NCI-H82 treated with DMSO at 0.1 percent for 48 hours (cell line): Measurements from ENCODE around the gene NAT9.

Experiments used
- DNase-seq: peaks from one replicate; lab custom pipeline; 2025; ENCODE audit not compliant: unreplicated experiment; lab: John Stamatoyannopoulos, UW

NAT9 gene

DNA sequence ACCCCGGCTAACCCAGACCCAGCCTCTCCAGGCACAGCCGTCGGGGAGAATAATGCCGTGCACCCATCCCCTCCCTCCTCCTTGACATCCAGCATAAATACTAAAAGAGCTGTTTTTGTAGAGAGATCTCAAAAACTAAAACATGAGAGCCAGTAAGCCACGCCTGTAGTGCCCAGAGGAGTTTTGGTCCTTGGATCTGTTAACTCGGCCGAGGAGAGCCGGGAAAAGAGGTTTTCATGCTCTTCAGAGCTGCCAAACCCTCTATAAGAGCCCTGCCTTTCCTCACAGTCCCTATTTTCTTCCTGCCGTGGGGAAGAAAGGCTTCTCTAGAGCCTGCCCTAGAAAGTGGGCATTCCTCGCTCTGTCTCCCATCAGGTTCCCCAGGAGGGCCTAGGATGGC is 30.2 kb upstream of the NAT9 start:
- no peak for DNase-seq

DNA sequence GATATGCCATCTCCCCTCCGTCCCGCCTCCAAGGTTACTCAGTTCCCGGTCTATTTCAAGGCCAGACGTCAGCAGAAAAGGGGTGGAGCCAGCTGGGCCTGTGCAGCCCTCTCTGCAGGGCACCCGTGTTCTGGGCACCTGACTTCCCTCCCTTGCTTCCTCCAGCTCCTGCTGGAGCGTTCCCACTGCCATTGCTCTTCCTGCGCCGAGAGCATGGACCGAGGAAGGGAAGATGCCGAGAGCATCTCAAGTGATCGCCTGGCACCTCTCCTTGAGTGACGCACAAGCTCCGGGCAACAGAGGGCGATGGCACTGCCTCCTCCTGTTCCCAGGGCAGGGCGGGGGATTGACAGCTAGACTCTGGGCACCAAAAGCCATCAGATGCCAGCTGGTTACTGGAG is 29.4 kb upstream of the NAT9 start:
- no peak for DNase-seq

GRCh38 chr17:74804683-74805082 is 28.5 kb upstream of the NAT9 start:
- DNase-seq, result no peak

GRCh38 chr17:74803971-74804370 is 27.8 kb upstream of the NAT9 start:
- DNase-seq, result no peak

DNA sequence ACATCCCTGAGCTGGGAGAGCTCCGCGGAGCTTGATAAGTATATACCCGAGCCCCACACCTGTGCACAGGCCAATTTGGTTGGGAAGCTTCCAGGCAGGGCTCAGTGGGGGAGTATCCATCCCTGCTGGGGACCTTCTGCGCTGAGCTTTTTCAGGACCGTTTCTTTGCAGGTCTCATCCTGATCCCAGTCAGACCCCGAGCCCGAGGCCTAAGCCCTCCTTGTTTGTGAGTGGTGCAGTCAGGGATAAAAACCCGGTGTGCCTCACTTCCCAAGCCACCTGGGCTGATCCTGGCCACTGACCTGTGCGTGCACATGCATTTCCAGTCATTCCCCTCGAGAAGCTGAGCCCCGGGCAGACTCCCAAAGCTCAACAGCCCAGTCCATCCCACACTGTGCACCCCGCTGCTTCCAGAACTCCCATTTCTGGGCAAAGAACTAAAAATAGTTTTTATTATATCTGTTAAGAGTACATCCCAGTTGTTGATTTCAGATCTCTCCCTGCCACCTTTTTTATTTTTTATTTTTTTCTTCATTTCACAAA is 27.3 kb upstream of the NAT9 start:
- DNase-seq, result no peak

GRCh38 chr17:74801896-74802295 is 25.8 kb upstream of the NAT9 start:
- no peak for DNase-seq

DNA sequence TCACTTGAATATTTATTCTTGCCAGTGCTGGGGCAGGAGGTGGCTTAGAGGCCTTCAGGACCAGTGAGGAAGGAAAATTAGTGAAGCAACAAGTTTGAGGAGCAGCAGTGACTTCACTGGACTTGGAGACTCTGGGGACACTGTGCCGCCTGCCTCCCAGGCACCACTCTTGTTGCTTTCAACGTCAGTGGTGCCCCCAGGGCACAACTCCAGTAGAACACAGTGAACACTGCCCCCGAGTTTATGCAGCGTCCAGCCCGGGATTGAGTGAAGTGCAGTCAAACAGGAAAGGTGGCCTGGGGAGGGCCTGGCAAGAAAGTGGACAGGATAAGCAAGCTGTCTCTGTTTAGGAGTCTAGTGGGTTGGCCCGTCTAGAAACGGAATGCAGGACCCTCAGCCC is 24.4 kb upstream of the NAT9 start:
- no peak for DNase-seq

DNA sequence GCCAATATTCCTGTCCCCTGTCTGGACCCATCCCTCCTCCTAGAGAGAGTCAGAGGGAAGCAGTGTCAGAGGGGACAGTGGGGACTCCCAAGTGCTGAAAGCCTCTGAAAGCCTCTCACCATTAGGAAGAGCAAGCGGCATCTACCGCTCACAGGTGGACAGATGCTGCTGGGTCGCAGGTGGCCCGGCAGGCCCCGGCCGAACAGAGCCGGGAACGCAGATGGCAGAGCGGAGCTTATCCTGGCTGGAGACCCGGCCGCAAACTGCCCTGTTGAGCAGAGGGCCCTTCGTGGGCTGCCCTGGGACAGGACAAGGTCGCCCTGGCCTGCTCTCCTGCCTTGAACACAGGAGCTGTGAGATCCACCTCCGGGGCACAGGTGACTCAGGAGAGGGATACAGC is 23.0 kb upstream of the NAT9 start:
- DNase-seq, result no peak

DNA sequence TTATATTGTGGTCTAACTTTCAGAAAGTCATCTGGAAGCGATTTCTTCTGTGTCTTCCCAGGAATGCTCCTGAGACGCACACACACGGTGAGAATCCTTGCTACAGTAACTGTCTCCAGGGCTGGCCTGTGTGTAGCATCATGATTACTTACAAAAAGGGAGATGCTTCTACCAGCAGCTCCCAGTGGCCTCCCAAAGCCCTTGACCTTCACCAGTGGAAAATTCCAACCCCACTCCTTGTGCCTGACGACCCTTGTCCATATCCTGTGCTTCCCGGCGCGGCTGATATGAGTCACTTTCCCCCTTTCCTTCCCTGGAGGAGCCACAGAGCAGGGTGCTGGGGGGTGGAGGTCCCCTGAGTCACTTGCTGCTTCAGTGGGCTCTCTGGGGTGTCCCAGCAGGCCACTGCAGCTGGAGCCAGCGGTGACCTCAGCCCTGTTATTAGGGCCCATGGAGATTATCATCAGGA is 22.1 kb upstream of the NAT9 start:
- DNase-seq, result no peak

GRCh38 chr17:74797824-74798223 is 21.7 kb upstream of the NAT9 start:
- DNase-seq, result no peak

DNA sequence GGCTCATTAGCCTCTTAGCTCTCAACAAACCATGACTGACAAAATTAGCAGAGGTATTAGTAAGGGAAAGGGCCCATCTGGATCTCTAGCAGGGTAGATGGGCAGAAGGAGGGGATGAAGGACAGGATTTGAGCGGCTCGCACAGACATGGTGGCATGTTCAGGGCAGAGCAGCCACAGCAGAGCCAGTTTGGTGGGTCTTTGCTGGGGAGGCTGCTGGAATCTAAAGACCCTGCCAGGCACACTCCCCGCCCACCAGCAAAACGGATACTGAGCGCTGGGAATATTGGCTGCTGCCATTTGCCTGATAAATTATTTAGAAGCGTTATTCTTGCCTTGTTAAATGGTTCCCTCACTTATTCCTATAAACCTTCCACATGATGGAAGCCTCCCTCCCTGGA is 20.7 kb upstream of the NAT9 start:
- DNase-seq, result no peak

- no peak for DNase-seq
These were observed 20.1 kb upstream of the NAT9 start for GRCh38 chr17:74796211-74796610.

- no peak for DNase-seq
These were observed 19.3 kb upstream of the NAT9 start for GRCh38 chr17:74795327-74796020.

DNA sequence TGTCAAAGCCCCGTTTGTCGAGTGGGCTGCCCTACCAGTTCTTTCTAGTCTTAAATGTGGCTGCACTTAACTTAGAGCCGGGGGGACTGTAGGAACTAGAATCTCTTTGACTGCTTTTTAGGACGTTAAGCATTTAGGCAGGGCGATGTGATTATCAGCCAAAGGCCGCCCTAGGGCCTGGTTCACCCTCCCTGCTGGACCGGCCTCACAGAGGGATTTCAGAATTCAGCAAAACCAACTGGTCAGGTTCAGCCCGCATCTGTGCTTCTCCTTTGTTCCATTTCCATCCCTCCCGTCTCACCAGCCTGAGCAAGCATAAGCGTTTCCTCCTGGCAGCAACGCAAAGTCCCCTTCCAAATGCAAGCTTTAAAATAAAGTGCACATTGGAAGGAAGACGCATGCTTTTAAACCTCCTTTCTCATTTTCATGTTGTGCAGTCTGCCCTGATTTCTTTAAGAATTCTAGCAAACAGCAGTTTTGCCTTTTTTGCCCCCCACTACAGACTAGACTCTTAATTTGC is 16.5 kb upstream of the NAT9 start:
- DNase-seq, result no peak

DNA sequence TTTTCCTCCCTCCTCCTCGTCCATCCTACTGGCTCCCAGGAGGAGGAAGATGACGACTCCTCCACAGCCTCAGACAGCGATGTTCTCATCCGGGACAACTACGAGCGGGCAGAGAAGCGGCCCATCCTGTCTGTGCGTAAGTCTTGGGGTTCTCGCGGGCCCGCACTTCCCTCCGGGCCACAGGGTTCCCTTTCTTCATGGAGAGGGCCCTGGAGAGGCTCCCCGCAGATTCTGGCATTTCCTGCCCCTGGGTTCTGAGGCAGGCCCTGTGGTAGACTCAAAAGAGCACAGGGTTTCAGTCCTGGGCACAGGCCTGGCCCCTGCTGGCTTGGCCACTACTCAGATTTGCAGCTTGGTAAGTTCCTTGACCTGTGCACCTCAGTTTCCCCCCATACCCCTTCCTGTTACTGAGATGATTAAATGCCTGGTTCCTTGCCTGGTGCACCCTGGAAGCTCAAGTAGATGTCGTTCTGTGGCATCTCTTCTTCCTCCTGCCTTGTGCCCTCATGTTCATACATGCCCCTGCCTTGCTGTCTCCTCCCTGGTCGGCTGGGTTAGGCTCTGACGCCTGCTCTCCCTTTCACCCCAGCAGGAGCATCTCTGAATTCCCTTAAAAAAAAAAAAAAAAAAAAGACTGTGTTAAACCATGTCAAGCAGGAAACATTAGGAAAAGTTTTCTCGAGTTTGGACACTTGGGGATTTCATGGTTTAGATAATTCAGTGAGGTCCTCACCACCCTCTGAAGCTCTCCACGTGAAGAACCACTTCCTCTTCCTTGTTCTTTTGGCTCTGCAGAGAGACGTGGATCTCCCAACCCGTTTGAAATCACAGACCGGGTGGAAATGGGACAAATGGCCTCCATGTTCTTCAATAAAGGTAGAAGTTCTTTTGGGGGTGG is 14.3 kb upstream of the NAT9 start:
- no peak for DNase-seq

- DNase-seq, result no peak
These were observed 10.4 kb upstream of the NAT9 start for GRCh38 chr17:74786431-74787055.

GRCh38 chr17:74785981-74786360 is 9.8 kb upstream of the NAT9 start:
- no peak for DNase-seq

GRCh38 chr17:74785096-74785980 is 9.2 kb upstream of the NAT9 start:
- DNase-seq, result no peak

DNA sequence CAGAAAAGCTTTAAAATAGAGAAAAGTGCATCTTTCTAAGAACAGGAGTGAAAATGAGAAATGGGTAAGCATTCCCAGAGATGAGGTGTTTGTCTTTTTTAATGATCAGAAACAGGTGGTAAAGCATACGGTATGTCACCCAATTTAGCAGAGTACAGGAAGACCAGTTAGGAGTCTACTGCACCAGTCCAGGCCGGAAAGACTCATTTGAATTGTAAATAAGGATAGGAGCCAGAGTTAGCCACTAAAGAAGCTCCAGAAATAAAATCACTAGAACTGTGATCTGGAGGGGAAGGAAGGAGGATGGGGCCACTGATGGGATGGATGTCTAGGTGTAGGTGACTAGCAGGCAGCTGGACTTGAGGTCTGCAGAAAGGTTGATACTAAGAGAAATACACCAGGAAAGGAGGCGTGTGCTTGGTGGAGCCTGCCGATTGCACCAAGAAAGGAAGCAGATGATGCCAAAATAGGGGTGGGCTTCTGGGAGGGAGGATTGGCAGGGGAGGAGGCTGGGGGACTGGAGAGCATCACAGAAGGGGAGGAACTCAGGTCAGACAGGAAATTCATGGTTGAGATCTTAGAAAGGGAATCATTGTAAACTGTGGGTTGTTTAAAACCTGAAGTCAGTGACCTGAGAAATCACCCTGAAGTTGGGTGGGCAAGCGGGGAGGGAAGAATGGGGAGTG is 8.1 kb upstream of the NAT9 start:
- no peak for DNase-seq

- no peak for DNase-seq
These were observed 6.4 kb upstream of the NAT9 start for GRCh38 chr17:74782571-74782970.
